Kidney (tissue), 14 donors: ENCODE results near the gene SGCA. TPM values are rescaled to one million over a fixed set of nuclear protein-coding genes. Genes with fewer than 3 reads are reported as not detected.

Experiments used
- DNase-seq, 5 donors: peaks; one replicate each; pipeline ENCODE4 v3.0.0-alpha.2; 2013 to 2020
- FAIRE-seq: peaks from 2 replicates; lab custom pipeline; 2012; peaks lifted over from hg19 to GRCh38; lab: Jason Lieb, UNC
- H3K27ac ChIP-seq, 2 donors: one replicate each; pipeline ENCODE4 v1.7.0; 2013; ENCODE audit warnings: low read depth in 2 of 2, low read length in 2 of 2, inconsistent platforms in 1 of 2
- H3K27me3 ChIP-seq: one replicate; pipeline ENCODE4 v1.7.1; 2013; ENCODE audit warnings: low read length, inconsistent platforms; ENCODE audit not compliant: control insufficient read depth, insufficient read depth
- H3K36me3 ChIP-seq, 3 donors: one replicate each; pipeline versions ENCODE4 v1.7.0 to v1.7.1; 2013; ENCODE audit warnings: low read length in 3 of 3, control low read depth in 1 of 3, inconsistent platforms in 1 of 3; ENCODE audit not compliant: insufficient read depth in 3 of 3, control insufficient read depth in 2 of 3
- H3K4me1 ChIP-seq, 3 donors: one replicate each; pipeline versions ENCODE4 v1.7.0 to v1.7.1; 2013; ENCODE audit warnings: low read length in 3 of 3, inconsistent platforms in 1 of 3, low read depth in 1 of 3; ENCODE audit not compliant: control insufficient read depth in 2 of 3, insufficient read depth in 2 of 3
- H3K4me3 ChIP-seq, 3 donors: one replicate each; pipeline versions ENCODE4 v1.7.0 to v1.8.1; 2013; ENCODE audit warnings: low read length in 3 of 3, control low read depth in 1 of 3, inconsistent platforms in 1 of 3
- H3K9ac ChIP-seq, 3 donors: one replicate each; pipeline versions ENCODE4 v1.7.0 to v1.7.1; 2013; ENCODE audit warnings: low read length in 3 of 3, control low read depth in 1 of 3, inconsistent platforms in 1 of 3
- H3K9me3 ChIP-seq, 3 donors: one replicate each; pipeline versions ENCODE4 v1.7.0 to v1.7.1; 2013; ENCODE audit warnings: low read length in 3 of 3, control low read depth in 1 of 3, inconsistent platforms in 1 of 3; ENCODE audit not compliant: control insufficient read depth in 2 of 3, insufficient read depth in 1 of 3
- intact Hi-C: fragments of 100-400 bp; cut with DNase I; formaldehyde crosslinking; loops from one replicate; pipeline ENCODE4 v1.11.1; 2022
- polyA plus RNA-seq: library from polyadenylated mRNA; stranded (reverse); fragments of 350-450 nt; fragmentation: Illumina TruSeq; extraction: RNeasy Lipid Tissue Mini Kit (QIAGEN cat#74804); gene quantifications from one replicate; pipeline ENCODE4 v1.2.3, GENCODE V29; 2014; ENCODE audit warnings: low read depth, low replicate concordance; ENCODE audit not compliant: insufficient read depth
- total RNA-seq: library from RNA; stranded (reverse); fragmentation: NEBNext Ultra II Directional; extraction: Animal tissue kit (Norgen Biotek cat#: 25700); gene quantifications from one replicate; pipeline ENCODE4 v1.2.1, GENCODE V29; 2021
- TF ChIP-seq, protein P1 (sequence below): IDR thresholded peaks from 3 replicates; pipeline ENCODE4 v1.5.1; 2012; ENCODE audit warnings: mild to moderate bottlenecking, moderate library complexity, borderline replicate concordance; ENCODE audit not compliant: insufficient read depth; ENCODE audit errors: extremely low read depth
- donor health status: control.
- donor health status: control.
- donor health status: control.
- donor health status: control.
- donor health status: control.
- donor health status: DM: yes; HTN: yes; CAD: no.
- donor health status: Normal renal cell carcinoma (clear cell type).

SGCA gene
- total and polyA plus RNA-seq, 2 donors from 2014 or later: 4.2 to 5.5 TPM

DNA sequence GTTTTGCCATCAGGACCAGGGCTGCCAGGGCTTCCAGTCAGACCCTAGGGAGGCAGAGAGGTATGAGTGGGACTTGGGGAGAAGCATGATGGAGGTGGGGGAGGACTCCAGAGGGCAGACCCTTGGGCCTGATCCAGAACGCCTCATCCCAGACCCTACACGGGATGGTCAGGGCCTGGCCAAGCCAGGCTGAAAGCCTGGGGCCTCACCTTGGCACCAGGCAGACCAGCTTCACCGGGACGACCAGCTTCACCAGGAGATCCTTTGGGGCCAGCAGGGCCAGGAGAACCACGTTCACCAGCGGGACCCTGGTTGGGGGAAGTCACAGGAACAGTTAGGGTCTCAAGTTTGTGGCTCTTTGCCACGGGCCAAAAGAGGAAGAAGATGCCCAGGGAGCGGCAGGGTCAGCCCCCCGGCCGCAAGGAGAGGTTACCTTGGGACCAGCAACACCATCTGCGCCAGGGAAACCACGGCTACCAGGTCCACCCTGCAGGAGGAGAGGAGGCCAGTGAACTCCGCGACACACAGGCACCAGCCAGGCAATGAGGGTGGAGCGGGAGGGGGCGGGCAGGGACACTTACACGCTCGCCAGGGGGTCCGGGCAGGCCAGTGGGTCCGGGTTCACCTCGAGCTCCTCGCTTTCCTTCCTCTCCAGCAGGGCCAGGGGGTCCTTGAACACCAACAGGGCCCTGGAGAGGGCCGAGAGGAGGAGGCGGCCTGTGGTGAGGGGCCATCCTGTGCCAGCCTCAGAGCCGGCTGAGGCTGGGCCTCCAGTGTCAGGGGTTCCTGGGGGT lies 28.5 kb downstream of the SGCA start:
- Histone ChIP-seq H3K9me3 (no peaks in the 10 kb centered on the region), H3K27me3 (no peaks in the 10 kb centered on the region), H3K27ac (no peak overlapping the region), H3K4me3 (no peak overlapping the region), H3K36me3 (peaks cover 0 to 9% (median 4%) of the 10 kb centered on the region in 3 donors), H3K9ac (no peak overlapping the region), H3K4me1 (no peaks in the 10 kb centered on the region)
- no peak for FAIRE-seq
- TF ChIP-seq, protein P1, sequence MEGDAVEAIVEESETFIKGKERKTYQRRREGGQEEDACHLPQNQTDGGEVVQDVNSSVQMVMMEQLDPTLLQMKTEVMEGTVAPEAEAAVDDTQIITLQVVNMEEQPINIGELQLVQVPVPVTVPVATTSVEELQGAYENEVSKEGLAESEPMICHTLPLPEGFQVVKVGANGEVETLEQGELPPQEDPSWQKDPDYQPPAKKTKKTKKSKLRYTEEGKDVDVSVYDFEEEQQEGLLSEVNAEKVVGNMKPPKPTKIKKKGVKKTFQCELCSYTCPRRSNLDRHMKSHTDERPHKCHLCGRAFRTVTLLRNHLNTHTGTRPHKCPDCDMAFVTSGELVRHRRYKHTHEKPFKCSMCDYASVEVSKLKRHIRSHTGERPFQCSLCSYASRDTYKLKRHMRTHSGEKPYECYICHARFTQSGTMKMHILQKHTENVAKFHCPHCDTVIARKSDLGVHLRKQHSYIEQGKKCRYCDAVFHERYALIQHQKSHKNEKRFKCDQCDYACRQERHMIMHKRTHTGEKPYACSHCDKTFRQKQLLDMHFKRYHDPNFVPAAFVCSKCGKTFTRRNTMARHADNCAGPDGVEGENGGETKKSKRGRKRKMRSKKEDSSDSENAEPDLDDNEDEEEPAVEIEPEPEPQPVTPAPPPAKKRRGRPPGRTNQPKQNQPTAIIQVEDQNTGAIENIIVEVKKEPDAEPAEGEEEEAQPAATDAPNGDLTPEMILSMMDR: no peak
- intact Hi-C loops: no loop called here
- peak in 1 of 5 donors; percentile 60 for DNase-seq

GRCh38 chr17:50194934-50195865 lies 29.4 kb downstream of the SGCA start:
- H3K9ac ChIP-seq: no peak overlapping the region
- H3K4me1 ChIP-seq: peaks cover 0 to 5% (median 3%) of the 10 kb centered on the region in 3 donors
- no peaks in the 10 kb centered on the region for H3K9me3 ChIP-seq
- no peak overlapping the region for H3K27ac ChIP-seq
- H3K27me3 ChIP-seq: no peaks in the 10 kb centered on the region
- intact Hi-C loops: no loop called here
- DNase-seq (peak in 1 of 5 donors; percentile 58), FAIRE-seq (no peak)
- H3K4me3 ChIP-seq: no peak overlapping the region
- TF ChIP-seq, protein P1: no peak
- peaks cover 0 to 9% (median 4%) of the 10 kb centered on the region in 3 donors for H3K36me3 ChIP-seq

GRCh38 chr17:50196036-50196435 lies 30.2 kb downstream of the SGCA start:
- peaks cover 0 to 9% (median 4%) of the 10 kb centered on the region in 3 donors for H3K36me3 ChIP-seq
- H3K9me3 ChIP-seq: no peaks in the 10 kb centered on the region
- TF ChIP-seq, protein P1: no peak
- no peak overlapping the region for H3K27ac ChIP-seq
- no peak overlapping the region for H3K4me3 ChIP-seq
- no peaks in the 10 kb centered on the region for H3K27me3 ChIP-seq
- no peak overlapping the region for H3K9ac ChIP-seq
- intact Hi-C loops: no loop called here
- DNase-seq: no peak
- H3K4me1 ChIP-seq: peaks cover 0 to 5% (median 4%) of the 10 kb centered on the region in 3 donors
- no peak for FAIRE-seq
